Measurements from ENCODE around the gene RASGRP4.
"Not testable (repeated sequence)": the region's sequence is repeated elsewhere in the genome, so short reads cannot be mapped to it uniquely, and the experiment has no call there.

The RASGRP4 gene

DNA sequence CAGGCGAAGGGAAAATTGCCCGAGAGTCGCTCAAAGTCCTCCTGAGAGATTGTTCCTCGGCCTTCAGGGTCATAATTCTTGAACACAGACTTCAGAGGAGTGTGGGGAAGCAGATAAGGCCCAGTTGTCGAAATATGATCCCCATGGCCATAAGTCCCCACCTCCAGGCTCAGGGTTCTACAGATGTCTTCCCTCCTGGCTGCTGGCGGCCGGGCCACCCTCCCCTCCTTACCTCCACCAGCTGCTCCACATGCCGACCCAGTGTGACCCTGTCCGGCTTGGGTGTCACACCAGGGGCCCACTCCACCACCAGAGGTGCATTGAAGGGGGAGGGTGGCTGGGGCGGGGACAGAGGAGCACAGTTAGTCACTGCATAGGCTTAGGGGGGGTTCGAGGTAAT is 13.1 kb downstream of the RASGRP4 start:
- no peak overlapping the region for H3K27ac ChIP-seq
- TF ChIP-seq, protein P1, sequence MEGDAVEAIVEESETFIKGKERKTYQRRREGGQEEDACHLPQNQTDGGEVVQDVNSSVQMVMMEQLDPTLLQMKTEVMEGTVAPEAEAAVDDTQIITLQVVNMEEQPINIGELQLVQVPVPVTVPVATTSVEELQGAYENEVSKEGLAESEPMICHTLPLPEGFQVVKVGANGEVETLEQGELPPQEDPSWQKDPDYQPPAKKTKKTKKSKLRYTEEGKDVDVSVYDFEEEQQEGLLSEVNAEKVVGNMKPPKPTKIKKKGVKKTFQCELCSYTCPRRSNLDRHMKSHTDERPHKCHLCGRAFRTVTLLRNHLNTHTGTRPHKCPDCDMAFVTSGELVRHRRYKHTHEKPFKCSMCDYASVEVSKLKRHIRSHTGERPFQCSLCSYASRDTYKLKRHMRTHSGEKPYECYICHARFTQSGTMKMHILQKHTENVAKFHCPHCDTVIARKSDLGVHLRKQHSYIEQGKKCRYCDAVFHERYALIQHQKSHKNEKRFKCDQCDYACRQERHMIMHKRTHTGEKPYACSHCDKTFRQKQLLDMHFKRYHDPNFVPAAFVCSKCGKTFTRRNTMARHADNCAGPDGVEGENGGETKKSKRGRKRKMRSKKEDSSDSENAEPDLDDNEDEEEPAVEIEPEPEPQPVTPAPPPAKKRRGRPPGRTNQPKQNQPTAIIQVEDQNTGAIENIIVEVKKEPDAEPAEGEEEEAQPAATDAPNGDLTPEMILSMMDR (conservative IDR thresholded peaks at IDR 0.05): no peak

DNA sequence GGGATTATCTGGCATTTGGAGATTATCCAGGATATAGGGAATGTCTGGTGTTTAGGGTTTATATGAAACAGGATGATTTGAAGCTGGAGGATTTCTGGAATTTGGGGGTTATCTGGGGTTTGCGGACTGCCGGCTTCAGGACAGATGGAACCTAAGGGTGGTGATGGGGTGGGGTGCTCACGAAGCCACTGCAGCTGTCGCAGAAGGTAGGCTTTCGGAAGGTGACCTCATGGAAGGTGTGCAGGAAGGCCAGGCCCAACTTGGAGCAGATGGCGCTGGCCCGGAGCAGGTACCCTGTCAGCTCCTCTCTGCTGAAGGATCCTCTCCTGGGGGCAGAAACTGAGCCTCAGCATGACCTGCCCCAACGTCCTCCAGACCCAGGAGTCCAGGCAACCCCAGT is 13.5 kb downstream of the RASGRP4 start:
- TF ChIP-seq, protein P1 (conservative IDR thresholded peaks at IDR 0.05): no peak
- no peak overlapping the region for H3K27ac ChIP-seq

DNA sequence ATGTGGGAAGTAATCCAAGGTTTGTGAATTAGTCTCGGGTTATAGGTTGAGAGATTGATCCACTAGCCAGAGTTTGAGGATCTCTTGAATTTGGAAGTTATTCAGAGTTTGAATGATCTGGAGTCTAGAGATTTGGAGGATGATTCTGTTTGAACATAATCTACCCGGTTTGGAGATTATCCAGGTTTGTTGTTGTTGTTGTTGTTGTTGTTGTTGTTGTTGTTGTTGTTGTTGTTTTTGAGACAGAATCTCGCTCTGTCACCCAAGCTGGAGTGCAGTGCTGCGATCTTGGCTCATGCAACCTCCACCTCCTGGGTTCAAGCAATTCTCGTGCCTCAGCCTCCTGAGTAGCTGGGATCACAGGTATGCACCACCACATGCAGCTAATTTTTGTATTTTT is 14.1 kb downstream of the RASGRP4 start:
- not testable (repeated sequence) for H3K27ac ChIP-seq

DNA sequence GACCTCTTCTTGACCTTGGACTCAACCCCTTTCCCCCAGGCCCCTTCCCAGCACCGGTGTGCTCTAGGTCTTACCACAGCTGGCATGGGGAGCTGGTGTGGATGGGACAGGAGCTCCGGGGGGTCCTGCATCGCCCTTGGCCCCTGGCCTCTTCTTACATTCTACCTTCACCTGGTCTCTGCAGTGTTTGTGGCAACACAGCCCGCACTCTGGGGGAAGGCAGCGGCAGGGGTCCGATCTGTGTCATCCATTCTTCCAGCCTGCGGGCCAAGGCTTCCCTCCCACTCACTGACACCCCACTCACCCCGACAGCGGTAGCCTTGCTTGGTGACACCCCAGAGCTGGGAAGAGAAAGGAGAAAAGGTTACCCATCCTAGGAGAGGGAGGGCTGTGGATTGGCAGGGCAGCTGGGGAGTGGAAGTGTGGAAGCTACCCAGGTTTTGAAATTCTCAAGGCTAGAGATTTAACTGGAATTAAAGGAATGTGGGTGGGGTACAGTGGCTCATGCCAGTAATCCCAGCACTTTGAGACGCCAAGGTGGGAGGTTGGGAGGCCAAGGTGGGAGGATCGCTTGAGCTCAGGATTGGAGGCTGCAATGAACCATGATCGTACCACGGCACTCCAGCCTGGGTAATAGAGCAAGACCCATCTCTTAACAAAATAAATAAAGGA is 14.8 kb downstream of the RASGRP4 start:
- no peak overlapping the region for H3K27ac ChIP-seq

DNA sequence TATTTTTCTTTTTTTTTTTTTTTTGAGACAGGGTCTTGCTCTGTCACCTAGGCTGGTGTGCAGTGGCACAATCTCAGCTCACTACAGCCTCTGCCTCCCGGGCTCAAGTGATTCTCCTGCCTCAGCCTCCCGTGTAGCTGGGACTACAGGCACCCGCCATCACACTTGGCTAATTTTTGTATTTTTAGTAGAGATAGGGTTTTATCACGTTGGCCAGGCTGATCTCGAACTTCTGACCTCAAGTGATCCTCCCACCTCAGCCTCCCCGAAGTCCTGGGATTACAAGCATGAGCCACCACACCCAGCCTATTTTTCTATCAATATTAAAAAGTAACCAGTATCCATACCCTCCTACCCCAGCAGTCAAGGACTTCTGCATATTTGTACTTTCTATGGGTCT is 15.6 kb downstream of the RASGRP4 start:
- not testable (repeated sequence) for H3K27ac ChIP-seq

More for the DNA sequence above, 14.8 kb downstream of the RASGRP4 start:
- TF ChIP-seq, protein P1 (conservative IDR thresholded peaks at IDR 0.05): no peak

DNA sequence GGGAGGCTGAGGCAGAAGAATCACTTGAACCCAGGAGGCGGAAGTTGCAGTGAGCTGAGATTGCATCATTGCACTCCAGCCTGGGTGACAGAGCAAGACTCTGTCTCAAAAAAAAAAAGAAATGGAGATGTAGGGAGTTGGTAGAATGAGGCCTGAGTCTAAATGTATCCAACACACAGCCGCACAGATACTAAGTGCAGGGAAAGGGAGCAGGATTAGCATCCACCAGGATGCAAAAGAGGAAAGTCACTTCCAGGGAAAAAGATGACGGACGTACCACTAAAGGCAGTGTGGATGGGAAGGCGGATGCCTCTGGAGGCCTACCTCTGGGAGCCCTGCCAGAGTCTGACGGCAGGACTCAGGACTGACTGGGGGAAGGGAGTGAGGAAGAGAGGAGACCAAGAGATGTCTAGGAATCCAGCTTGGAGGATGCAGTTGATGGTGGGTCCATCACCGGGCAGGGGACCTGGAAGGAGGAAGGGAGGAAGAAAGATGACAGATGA is 16.3 kb downstream of the RASGRP4 start:
- H3K27ac ChIP-seq: no peak overlapping the region
- TF ChIP-seq, protein P1 (conservative IDR thresholded peaks at IDR 0.05): no peak

DNA sequence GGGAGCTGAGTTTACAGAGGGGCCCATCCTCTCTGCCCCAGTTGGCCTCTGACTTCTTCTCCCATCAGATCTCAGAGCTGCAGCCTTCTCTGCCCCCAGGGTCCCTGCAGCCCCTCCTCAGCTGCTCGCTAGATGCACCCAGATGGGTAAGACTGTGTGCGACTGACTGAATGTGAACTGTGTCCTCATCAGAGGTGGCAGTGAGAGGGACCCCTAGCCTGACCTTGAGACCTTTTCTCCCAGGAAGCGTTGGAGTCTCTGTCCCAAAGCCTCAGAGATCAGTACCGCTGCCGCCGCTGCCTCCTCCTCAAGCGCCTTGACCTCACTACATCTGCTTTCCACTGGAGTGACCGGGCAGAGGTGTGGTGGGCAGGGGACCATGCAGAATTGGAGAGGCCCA is 20.7 kb downstream of the RASGRP4 start:
- no peak overlapping the region for H3K27ac ChIP-seq
- TF ChIP-seq, protein P1 (conservative IDR thresholded peaks at IDR 0.05): no peak

DNA sequence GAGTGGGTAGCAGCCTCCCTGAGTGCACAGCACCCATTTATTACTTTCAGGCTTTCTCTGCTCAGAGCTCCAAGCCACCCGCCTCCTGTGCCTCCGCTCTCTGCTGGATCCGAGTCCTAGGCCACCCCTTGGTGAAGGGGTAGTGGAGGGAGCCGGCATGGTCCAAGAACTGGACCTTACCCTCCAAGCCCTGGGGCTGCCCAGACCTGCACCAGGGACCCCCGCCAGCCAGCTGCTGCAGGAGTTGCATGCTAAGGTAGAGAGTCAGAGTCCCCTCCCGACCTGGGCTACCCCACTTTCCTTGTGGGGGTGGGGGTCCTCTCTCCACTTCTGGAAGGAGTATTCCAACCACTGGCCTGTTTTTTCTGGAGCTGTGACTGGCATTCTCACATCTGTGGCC is 21.2 kb downstream of the RASGRP4 start:
- TF ChIP-seq, protein P1 (conservative IDR thresholded peaks at IDR 0.05): no peak
- H3K27ac ChIP-seq: no peak overlapping the region

Data from VCaP (cell line).